Activated gamma-delta T cell (primary cell): ENCODE measurements around the gene GSG1L.

ENCODE experiments used
- DNase-seq: peaks from one replicate; lab custom pipeline; 2025; lab: John Stamatoyannopoulos, UW

Gene GSG1L

GRCh38 chr16:27774779-27775178, 288.7 kb downstream of the GSG1L start:
- no peak for DNase-seq

DNA sequence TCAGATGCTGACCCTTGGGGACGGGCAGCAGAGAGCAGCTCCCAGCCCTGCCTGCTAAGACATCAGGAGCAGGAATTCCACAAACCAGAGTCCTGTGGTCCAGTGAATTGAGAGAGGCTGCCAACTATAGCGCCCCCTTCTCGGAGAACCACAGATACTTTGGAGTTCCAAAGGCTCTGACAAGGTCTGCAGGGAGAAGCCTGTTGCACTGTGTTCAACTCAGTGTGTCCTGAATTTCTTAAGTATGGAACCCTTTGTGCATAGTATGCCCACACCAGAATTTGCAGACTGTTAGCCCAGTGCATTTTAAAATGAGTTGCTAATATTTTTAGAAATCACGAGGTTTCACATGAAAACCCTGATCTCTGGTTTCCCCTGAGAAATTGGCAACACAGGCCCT, 290.2 kb downstream of the GSG1L start:
- DNase-seq, result no peak

DNA sequence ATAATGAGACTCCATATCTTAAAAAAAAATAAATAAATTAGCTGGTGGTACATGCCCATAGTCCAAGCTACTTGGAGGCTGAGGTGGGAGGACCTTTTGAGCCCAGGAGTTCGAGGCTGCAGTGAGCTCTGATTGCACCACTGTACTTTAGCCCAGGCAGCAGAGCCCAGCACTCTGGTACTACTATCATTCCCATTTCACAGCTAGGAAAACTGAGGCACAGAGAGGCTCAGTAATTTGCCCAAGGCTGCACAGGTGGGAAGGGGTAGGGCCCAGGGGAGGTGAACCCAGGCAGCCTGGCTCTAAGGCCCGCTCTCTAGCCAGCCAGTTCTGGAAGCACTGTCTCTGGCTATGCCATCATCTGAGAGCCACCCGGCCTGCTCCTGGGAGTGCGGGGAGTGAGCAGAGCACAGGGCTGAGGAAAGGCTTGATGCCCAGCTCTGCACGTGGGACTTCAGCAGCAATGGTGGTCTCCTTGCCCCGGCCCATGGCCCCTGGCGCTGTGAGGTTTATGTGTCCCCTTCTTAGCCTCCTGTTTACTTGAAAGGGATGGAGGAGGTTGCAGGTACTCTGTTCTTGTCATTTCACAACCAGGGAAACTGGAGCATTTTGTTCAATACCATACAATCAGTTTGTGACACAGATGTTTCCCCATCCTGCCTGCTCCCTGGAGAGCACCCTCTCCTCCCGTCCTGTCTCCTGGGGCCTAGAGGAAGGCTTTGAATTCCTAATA, 291.3 kb downstream of the GSG1L start:
- no peak for DNase-seq

DNA sequence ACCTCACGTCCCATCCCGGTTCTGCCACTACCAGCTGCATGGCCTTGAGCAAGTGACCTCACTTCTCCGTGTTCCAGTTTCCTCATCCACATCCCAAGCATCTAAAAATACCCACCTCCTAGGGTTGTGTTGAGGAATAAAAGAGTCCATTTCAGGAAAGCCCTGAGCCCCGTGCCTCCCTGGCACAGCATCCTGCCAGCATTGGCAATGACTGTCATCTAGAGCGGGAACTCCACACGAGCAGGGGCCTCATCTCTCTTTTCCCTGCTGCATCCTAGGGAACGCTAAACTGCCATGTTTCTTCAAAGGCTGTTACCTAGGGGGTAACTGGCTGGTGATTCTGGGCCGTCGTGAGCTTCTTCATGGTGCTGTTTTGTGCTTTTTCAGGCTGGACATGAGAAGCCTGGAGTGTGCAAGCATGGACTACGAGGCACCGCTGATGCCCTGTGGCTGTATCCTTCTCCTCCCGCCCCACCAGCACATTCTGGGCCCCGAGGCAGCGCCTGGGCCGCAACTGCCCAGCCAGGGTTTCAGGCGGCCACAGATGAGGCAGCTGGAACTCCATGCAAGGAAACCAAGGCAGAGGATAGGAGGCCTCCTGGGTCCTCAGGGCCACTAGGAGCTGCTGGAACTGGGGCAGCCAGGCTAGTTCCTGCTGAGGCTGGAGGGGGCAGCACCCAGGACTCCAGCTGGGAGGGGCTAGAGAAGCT, 292.2 kb downstream of the GSG1L start:
- DNase-seq, result no peak

DNA sequence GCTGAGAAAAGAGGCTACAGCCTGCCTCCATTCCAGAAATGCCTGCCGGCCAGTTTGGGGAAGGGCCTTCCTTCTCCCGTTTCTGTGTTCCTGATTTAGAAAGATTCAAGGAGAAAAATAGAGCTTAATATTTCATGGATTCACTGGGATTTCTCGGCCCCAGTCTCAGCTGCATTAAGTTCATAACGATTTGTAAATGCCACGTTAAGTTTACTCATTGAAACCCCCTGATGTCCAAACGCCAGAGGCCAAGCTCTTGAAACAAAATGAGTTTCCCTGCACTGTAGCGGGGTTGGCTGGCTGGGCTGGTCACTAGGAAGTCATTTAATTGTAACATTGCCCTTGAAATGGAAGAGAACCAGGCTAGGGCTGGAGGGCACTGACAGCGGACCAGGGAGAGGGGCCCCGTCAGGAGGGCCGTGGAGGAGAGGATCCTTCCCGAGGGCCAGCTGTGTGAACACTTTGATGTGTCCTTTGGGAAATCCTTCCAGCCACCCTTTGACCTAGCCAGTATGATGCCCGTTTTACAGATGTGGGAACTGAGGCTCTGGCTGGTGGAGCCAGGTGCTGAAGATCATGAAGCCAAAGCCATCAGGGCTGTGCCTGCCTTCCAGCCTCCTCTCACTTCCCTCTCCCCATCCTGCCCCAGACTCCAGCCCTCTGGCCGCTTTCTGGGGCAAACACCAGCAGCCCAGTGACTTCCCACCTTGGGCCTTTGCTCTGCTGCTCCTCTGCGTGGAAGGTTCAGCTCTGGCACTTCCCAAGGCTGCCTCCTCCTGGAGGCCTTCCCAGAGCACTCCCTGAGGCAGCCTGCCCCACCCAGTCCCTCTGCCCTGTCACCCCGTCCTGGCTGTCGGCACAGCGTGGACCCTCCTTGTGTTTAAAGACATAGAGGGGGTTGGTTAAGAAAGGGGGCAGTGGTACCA, 293.0 kb downstream of the GSG1L start:
- no peak for DNase-seq

DNA sequence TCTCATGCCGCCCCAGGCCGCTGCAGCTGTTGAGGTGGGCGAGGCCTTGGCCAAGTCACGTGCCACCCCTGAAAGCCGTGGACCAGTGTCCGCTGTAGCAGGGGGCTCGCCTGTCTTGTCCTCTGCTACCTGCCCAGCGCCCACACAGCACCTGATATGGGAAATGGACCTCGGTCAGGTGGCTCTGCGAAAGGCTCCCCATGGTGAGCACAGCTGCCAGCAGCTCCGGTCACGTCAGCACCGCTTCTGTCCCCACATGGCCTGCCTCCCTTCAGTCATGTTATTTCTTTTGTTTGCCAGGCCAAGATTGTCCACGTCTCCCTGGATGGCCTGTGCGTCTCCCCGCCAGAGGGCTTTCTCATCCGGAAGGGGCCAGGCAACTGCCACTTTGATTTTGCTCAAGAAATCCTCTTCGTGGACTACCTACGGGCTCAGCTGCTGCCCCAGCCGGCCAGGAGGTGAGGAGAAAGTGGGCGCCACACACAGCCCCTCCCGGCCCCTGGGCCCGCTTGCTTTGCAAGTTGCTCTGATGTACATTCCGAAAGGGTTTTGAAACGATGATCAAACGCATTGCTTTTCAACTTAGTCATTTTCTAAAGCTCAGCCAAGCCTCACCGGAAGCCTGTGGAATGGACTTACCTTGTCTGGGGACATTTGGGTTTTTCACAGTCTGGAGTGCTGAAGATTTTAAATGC, 293.8 kb downstream of the GSG1L start:
- no peak for DNase-seq

- no peak for DNase-seq
Observed at GRCh38 chr16:27768651-27769272, 294.8 kb downstream of the GSG1L start.

GRCh38 chr16:27767971-27768591, 295.4 kb downstream of the GSG1L start:
- no peak for DNase-seq

GRCh38 chr16:27767081-27767480, 296.4 kb downstream of the GSG1L start:
- no peak for DNase-seq

DNA sequence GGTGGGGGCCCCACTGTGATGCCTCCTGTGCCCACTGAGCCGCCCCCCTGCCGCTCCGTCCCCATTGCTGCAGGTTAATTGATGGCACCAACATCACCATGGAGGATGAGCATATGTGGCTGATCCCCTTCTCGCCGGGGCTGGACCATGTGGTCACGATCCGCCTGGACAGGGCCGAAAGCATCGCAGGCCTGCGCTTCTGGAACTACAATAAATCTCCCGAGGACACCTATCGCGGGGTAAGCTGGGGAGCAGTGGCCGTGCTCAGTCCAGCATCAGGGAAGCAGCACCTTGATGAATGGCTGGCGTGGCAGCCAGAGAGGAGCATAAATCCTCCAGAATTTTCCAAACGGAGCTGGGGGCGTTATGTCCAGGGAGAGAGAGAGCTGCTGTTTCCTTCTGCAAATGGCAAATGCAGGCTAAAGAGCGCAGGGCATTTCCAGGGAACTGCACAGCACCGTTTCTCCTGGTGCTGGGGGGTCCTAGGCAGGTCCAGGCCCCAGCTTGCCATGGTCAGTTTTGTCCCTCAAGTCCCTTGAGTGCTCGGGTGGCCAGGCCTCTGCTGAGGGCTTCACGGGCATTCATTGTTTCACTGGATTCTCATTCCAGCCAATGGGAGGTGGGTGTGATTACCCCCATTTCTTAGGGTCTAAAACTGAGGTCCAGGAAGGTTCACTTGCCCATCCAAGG, 297.1 kb downstream of the GSG1L start:
- no peak for DNase-seq

GRCh38 chr16:27764869-27765675, 298.4 kb downstream of the GSG1L start:
- DNase-seq, result no peak

GRCh38 chr16:27764427-27764826, 299.1 kb downstream of the GSG1L start:
- DNase-seq, result no peak

DNA sequence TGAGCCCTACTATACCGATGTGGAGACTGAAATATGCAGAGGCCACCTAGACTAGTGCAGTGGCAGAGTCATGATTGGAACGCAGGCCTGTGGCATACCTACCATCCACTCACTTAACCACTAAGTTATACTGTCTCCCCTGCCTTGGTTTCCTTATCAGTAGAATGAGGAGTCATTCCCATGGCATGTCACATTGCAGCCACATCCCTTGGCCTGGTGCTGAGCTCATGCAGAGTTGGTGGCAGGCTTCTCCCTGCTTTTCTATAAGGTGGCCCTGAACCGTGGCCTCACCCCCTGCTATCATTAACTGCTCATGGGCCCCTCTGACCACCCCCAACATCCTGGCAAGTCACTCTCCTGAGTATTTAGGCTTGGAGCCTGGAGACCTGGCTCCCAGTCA, 301.1 kb downstream of the GSG1L start:
- no peak for DNase-seq

- DNase-seq, result no peak
Observed at GRCh38 chr16:27761816-27762215, 301.7 kb downstream of the GSG1L start.

DNA sequence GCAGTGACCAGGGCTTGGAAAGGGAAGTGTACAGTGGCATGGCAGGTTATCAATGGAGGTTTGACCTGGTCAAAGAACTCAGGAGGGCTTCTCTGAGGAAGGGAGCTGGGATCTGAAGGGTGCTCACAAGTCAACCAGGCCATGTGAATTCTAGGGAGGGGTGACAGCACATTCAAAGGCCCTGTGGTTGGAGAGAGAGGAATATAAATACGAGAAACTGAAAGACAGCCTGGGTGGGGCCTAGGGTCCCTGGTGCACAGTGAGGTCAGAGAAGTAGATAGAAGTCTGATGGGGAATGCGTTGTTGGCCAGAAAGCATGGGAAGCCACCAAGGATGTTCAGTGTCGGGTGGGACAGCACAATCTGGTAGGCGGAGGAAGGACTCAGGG, 302.7 kb downstream of the GSG1L start:
- DNase-seq, result no peak

- no peak for DNase-seq
Observed at GRCh38 chr16:27759967-27760788, 303.3 kb downstream of the GSG1L start.

DNA sequence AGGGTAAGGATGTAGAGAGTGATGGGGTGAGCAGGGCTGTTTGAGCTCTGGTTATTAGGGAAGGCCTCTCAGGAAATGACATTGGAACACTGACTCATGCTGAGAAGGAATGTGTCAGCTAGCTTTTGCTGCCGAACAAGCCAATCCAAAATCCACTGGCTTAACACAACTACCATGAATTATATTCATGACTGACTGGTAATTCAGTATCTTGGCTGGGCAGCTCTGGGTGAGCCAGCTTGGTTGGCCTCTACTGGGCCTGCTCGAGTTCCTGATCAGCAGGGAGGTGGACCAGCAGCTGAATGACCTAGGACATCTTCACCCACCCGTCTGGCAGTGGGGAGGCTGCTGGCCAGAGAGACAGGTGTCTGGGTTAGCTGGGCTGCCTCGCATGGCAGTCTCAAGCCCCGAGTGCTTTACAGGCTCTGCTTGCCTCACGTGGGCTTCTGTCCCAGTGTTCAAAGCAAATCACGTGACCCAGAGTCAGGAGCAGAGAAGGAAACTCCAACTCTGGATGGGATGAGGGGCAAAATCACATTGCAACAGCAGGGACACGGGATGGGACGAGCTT, 304.1 kb downstream of the GSG1L start:
- DNase-seq, result no peak

DNA sequence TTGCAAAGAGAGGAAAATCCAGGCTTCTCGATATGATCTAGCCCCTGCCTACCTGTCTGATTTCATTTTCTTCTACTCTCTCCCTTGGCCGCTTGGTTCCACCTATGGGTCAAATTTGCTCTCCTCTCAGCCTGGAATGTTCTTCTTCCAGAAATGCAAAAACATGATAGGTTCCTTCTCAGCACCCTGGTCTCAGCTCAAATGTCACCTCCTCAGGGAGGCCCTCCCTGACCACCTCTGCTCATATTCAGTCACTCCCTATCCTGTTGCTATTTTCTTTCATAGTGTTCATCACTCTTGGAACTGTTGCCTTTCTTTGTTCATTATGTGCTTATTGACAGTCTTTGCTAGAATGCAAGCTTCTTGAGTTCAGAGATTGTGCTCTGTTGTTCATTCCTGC, 305.0 kb downstream of the GSG1L start:
- no peak for DNase-seq
